Measurements from ENCODE around the gene NDUFA6.
"Not testable (repeated sequence)": the region's sequence is repeated elsewhere in the genome, so short reads cannot be mapped to it uniquely, and the experiment has no call there.

NDUFA6 gene

GRCh38 chr22:42090596-42091454, at the start of gene NDUFA6:
TSS of gene NDUFA6 (minus strand) at chr22:42090772. CDS start at chr22:42090744, 28 bp downstream.
- peak; percentile 97 for DNase-seq

GRCh38 chr22:42140153-42140552, 49.6 kb upstream of the NDUFA6 start:
- DNase-seq = not testable (repeated sequence)

- not testable (repeated sequence) for DNase-seq
Measured at GRCh38 chr22:42139508-42139907, 48.9 kb upstream of the NDUFA6 start.

- no peak for DNase-seq
Measured at GRCh38 chr22:42138972-42139371, 48.4 kb upstream of the NDUFA6 start.

- no peak for DNase-seq
Measured at GRCh38 chr22:42138122-42138770, 47.7 kb upstream of the NDUFA6 start.

- not testable (repeated sequence) for DNase-seq
Measured at GRCh38 chr22:42135688-42136087, 45.1 kb upstream of the NDUFA6 start.

- no peak for DNase-seq
Measured at GRCh38 chr22:42134100-42135020, 43.8 kb upstream of the NDUFA6 start.

GRCh38 chr22:42132457-42132856, 41.9 kb upstream of the NDUFA6 start:
- no peak for DNase-seq

- no peak for DNase-seq
Measured at GRCh38 chr22:42131562-42131961, 41.0 kb upstream of the NDUFA6 start.

- not testable (repeated sequence) for DNase-seq
Measured at GRCh38 chr22:42130639-42131431, 40.3 kb upstream of the NDUFA6 start, which contains the start of gene CYP2D6. TSS of gene CYP2D6 (minus strand) at chr22:42130810. CDS start at chr22:42130791, 19 bp downstream.

- not testable (repeated sequence) for DNase-seq
Measured at GRCh38 chr22:42130182-42130581, 39.6 kb upstream of the NDUFA6 start.

- DNase-seq = not testable (repeated sequence)
Measured at GRCh38 chr22:42128776-42129694, 38.5 kb upstream of the NDUFA6 start.

GRCh38 chr22:42128007-42128406, 37.4 kb upstream of the NDUFA6 start:
- not testable (repeated sequence) for DNase-seq

GRCh38 chr22:42127606-42128005, 37.0 kb upstream of the NDUFA6 start:
- DNase-seq = no peak

GRCh38 chr22:42123529-42123928, 33.0 kb upstream of the NDUFA6 start:
- DNase-seq = not testable (repeated sequence)

- DNase-seq = peak; percentile 11
Measured at GRCh38 chr22:42120231-42121021, 29.9 kb upstream of the NDUFA6 start.

GRCh38 chr22:42116848-42117424, 26.4 kb upstream of the NDUFA6 start:
- no peak for DNase-seq

- DNase-seq = not testable (repeated sequence)
Measured at GRCh38 chr22:42115420-42115830, 24.9 kb upstream of the NDUFA6 start.

- DNase-seq = no peak
Measured at GRCh38 chr22:42114721-42115120, 24.1 kb upstream of the NDUFA6 start.

GRCh38 chr22:42112793-42113192, 22.2 kb upstream of the NDUFA6 start:
- DNase-seq = not testable (repeated sequence)
